GM19372 (cell line): Measurements from ENCODE around the gene PRSS27.
"Not testable (repeated sequence)": the region's sequence is repeated elsewhere in the genome, so short reads cannot be mapped to it uniquely, and the experiment has no call there.

Experiments used
- ATAC-seq: cut with Tn5 transposase; IDR thresholded peaks from one replicate; pipeline ENCODE4 v1.9.1; 2021; ENCODE audit warnings: mild to moderate bottlenecking, low read depth, moderate library complexity; ENCODE audit not compliant: unreplicated experiment

Gene PRSS27

GRCh38 chr16:2699791-2700600, 20.0 kb downstream of the PRSS27 start:
- no peak for ATAC-seq

- ATAC-seq, result no peak
Measured at GRCh38 chr16:2698965-2699750, 20.9 kb downstream of the PRSS27 start.

DNA sequence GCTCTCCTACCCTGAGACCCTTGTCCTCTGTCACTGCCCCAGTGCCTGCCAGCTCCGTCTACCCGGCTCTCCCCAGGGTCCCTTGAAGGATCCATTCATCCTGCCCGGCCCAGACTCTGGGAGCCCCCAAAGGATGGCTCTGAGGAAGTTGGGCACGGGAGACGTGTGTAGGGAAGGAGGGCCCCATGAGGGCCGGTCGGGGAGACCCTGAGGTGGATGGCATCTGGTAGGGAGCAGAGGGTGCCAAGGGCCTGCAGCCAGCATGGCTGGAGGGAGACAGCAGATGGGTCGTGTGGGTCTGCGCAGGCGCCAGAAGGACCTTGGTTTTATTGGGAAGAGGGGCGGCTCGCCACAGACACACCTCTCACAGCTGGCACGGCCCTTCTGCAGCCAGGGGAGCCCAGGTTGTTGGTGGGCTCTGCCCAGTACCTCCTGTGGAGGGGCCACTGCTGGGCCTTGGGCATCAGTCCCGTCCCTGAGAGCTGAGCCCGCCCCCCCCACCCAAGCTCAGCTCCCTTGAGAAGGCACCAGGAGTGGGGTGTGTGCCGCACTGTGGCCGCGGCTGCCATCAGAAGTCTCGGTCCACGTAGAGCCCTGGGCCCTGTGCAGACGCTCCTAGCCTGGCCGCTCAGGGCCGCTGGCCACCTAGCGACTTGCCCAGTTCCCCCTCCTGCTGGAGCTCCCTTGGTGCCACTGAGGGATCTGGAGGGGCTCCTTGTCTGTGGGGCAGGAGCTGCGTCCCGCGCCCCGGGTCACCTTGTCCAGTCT, 21.7 kb downstream of the PRSS27 start:
- ATAC-seq, result no peak

DNA sequence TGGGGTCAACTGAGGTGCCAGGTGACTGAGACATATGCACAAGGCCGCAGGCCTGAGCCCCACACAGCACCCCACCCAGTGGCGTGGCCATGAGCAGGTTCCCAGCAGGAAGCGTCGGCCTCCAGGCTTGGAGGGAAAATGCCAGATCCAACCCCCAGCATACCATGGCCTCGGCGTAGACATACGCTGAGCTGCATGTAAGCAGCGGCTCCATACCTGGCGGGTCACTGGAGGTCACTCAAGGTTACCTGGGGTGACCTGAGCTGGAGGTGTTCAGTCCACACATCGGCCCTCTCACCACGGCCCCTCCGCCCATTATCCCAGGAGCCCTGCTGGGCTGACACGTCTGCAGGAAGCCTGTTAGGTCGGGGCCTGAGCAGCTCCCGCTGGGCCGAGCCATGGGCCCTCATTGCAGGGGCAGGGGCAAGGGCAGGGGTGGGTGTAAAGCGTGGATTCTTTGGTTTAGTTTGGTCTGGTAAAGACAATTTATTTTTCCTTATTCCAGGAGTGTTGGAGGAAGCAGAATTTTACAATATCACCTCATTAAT, 22.5 kb downstream of the PRSS27 start:
- no peak for ATAC-seq

GRCh38 chr16:2696601-2697250, 23.3 kb downstream of the PRSS27 start:
- not testable (repeated sequence) for ATAC-seq

- ATAC-seq, result no peak
Measured at GRCh38 chr16:2692948-2693651, 26.9 kb downstream of the PRSS27 start.

GRCh38 chr16:2692251-2692947, 27.6 kb downstream of the PRSS27 start:
- no peak for ATAC-seq

DNA sequence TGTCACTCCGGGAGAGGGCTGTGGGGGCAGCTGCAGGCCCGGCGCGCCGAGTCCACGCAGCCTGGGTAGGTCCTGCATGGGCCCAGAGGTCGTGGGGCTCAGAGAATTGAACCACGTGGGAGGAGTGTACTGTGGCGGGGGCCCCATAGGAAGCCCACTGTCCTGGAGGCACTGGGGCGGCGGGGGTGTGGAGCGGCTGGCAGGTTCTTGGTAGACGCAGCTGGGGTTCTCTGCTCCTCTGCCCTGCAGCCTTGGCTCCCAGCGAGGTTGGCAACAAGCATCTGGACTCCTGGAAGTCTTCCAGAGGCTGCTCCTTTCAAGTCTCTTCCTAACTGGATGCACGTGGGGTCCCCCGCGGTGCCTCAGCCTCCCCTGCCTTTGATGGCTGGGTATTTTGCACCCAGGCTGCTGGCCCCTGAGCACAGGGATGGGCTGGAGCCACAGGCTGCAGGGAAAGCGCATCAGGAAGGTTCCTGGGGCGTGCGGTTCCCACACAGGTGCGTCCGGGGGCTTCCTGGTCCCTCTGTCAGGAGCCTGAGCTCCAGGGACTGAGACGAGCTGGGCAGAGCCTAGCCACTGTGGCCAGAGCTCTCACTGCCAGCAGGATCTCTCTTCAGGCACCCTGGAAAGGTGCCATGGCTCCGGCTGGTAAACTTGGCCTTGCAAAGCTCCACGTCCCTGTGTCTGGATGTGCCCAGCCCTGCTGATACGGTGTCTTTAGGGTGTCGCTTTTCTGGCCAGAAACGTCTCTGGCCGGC, 28.4 kb downstream of the PRSS27 start:
- ATAC-seq, result no peak

DNA sequence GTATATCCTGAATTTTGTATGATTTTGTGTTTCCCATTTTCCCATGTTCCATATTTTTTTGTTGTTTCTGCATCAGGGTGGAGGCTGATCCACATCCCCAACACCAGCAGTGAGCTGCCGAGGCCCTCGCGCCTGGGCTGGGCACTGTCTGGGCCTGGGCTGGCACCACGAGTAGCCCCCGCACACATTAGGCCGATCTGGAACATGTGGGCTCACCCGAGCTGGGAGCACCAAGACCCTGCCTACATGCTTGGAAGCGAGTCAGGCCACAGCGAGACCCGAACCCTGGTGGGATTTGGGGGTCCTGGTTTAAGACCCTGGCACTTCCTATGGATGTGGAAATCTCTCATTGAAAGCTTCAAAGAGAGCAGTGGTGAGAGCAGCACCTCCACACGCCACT, 29.2 kb downstream of the PRSS27 start:
- no peak for ATAC-seq

DNA sequence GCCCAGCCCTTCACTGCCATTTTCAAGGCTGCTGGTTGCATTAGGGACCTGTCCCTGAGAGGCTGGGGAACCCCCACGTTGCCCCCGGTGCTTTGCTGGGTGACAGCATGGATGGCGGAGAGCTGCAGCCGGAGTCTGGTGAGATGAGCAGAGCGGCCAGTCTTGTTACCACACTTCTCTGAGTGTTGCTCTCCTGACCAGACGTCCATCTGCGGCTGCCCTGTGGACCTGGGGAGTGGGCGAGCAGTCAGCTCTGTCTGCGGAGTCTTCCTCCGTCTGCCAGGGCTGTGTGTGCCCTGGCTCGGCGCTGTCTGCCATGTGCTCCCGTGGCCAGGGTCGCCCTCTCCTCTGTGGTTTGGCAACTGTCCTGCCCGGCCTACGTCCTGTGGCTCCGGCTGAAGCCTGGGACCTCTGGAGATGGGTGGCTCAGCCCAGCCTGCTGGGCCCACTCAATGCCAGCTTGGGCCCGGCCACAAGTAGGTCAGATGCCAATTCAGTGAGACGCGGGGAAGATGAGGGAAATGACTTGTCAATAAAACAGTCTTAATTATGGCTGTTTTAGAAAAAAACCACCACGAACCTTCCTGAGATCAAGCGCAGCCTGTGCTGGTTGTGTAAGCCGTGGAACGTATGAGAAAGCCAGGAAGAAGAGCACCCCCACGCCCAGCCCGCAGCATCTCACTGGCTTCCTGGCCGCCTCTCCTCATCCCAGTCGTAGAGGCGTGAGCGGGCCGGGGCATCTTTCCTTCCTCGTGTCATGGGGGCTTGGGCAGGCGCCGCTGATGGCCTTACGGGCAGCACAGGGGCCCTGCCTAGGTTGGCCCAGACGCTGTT, 29.8 kb downstream of the PRSS27 start:
- ATAC-seq, result no peak

GRCh38 chr16:2689422-2689821, 30.6 kb downstream of the PRSS27 start:
- ATAC-seq, result not testable (repeated sequence)

DNA sequence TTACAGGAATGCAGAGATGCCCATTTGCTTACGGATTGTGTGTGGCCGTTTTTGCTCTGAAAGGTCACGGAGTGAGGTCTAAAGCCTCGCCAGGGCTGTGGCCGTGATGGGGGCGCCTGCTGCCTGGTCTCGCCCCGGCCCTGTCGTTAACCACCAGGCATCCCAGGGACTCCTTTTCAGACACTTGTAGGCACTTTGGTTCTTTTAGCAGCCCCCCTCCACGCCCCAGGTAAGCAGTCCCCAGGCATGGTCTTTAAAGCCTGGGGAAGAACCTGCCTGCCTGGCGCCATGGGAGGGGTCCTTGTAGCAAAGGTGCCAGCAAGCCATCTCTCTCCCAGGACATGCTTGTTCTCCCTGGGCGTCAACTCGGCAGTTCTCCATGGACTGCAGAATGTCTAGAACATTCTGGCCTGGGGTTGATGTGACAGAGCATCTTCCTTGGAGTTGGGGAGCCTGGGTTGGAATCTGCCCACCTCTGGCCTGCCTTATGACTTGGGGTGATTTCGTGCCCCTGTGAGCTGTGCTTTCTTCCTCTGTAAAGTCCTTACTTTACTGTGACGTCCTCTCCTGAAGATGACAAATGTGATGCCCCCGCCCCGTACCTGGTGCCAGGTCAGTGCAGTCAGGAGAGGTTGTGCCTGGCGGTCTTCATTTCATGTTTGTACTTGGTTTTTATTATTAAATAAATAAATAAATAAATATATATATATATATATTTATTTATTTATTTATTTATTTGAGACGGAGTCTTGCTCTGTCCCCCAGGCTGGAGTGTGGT, 32.3 kb downstream of the PRSS27 start:
- ATAC-seq, result no peak

DNA sequence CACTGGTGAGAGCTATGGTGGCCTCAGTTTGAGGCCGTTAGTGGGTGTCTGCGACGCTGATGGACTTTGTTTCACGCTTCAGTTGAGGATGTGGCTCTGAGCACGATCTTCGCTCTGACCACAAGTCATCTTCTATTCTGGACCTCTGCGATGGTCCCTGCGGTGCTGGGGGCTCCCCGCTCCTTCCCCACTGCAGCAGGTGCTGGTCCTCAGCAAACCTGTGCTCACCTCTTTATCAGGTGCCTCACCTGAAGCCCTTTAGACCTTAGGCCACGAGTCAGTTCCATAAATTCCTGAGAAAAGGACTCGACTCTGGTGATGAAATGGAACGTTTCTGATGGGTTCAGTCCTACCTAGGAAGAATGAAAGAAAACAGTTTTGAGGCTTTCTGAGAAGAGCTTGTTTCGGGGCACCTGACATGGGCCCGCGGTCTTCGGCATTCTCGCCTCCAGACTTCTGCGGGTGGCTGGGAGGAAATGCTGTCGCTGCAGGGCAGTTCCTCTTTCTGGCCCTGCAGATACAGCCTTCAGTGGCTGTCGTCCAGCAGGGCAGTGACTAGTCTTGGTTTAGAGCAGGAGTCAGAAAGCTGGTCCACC, 33.0 kb downstream of the PRSS27 start:
- ATAC-seq, result peak; percentile 36

DNA sequence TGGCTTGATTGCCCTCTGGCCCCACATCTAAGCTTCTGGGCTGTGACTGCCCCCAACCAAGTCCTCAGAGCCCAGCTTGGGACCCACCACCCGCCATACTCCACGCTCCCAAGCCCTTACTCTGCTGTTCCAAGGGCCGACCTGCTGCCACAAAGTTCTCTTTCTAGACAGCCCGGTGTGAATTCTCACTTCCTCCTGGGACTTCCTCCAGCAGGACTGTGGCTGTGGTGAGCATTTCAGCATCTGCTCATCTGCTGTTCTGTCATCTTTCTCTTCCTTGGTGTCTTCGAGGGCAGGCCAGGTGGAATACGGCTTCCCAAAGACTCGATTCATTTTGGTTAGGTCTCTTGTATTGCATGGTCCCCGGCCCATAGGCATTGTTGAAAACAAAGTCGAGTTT, 33.9 kb downstream of the PRSS27 start:
- ATAC-seq, result not testable (repeated sequence)

GRCh38 chr16:2683041-2683440, 37.0 kb downstream of the PRSS27 start:
- not testable (repeated sequence) for ATAC-seq
